ENCODE results near the gene SNX27.

The SNX27 gene

GRCh38 chr1:151718666-151719065 is 106.8 kb downstream of the SNX27 start:
- Histone ChIP-seq H3K36me3 (replicated peaks in 1 of 2; ENCODE audit: control insufficient read depth in 2 of 2, insufficient read depth in 2 of 2, low read length in 2 of 2) (no peaks in the 10 kb centered on the region), H3K27ac (replicated peaks; ENCODE audit: low read length) (no peak overlapping the region), H3K4me1 (ENCODE audit: control insufficient read depth in 2 of 2, insufficient read depth in 1 of 2, low read depth in 1 of 2, low read length in 2 of 2) (peaks cover 31 to 38% of the 10 kb centered on the region in 2 donors), H2BK15ac (ENCODE audit: low read length) (no peak overlapping the region), H2BK5ac (ENCODE audit: low read length) (no peak overlapping the region), H2AK5ac (ENCODE audit: low read depth, low read length) (no peak overlapping the region), H2BK12ac (ENCODE audit: low read length) (no peak overlapping the region), H3K23ac (ENCODE audit: low read depth, low read length, poor library complexity) (no peak overlapping the region), H4K8ac (ENCODE audit: low read depth, low read length) (no peak overlapping the region), H2AFZ (ENCODE audit: low read length) (no peak overlapping the region), H2BK120ac (ENCODE audit: low read depth, low read length) (no peak overlapping the region), H3K4ac (ENCODE audit: low read length) (no peak overlapping the region), H3K9ac (ENCODE audit: low read depth, low read length, poor library complexity) (no peak overlapping the region), H4K91ac (ENCODE audit: low read depth, low read length, poor library complexity) (no peak overlapping the region), H3K79me1 (ENCODE audit: low read depth, low read length) (no peaks in the 10 kb centered on the region), H3K27me3 (ENCODE audit: control insufficient read depth in 3 of 3, insufficient read depth in 3 of 3, low read depth in 1 of 3, low read length in 3 of 3) (peaks cover 0 to 68% (median 14%) of the 10 kb centered on the region in 3 experiments), H3K14ac (ENCODE audit: low read length) (no peak overlapping the region), H3K9me3 (replicated peaks in 1 of 2; ENCODE audit: control insufficient read depth in 2 of 2, insufficient read depth in 1 of 2, low read depth in 1 of 2, low read length in 2 of 2) (peaks cover 0 to 5% of the 10 kb centered on the region in 2 donors), H3K18ac (ENCODE audit: low read length) (no peak overlapping the region), H3K4me3 (ENCODE audit: low read length in 2 of 2) (no peak overlapping the region), H3K4me2 (ENCODE audit: insufficient read depth, low read length, poor library complexity, severe bottlenecking) (no peak overlapping the region)
- no peak for DNase-seq (ENCODE audit: low spot score)
- no CpG with 5 or more reads among the region's 4 CpGs for WGBS, 2 donors (ENCODE audit: extremely low coverage in 2 of 2, insufficient read length in 2 of 2, insufficient replicate concordance in 1 of 2)

- H3K4me2 ChIP-seq (ENCODE audit: insufficient read depth, low read length, poor library complexity, severe bottlenecking), result no peak overlapping the region
- no CpG with 5 or more reads among the region's 1 CpG for WGBS, 2 donors (ENCODE audit: extremely low coverage in 2 of 2, insufficient read length in 2 of 2, insufficient replicate concordance in 1 of 2)
Measured at GRCh38 chr1:151720125-151720524, 108.3 kb downstream of the SNX27 start.

GRCh38 chr1:151720554-151720953 is 108.7 kb downstream of the SNX27 start:
- no peak overlapping the region for H3K9ac ChIP-seq (ENCODE audit: low read depth, low read length, poor library complexity)
- H3K14ac ChIP-seq (ENCODE audit: low read length), result no peak overlapping the region
- H3K27ac ChIP-seq (replicated peaks; ENCODE audit: low read length), result no peak overlapping the region
- no peak overlapping the region for H2BK120ac ChIP-seq (ENCODE audit: low read depth, low read length)
- WGBS, 2 donors (ENCODE audit: extremely low coverage in 2 of 2, insufficient read length in 2 of 2, insufficient replicate concordance in 1 of 2), result no CpG with 5 or more reads among the region's 5 CpGs
- no peak for DNase-seq (ENCODE audit: low spot score)
- peaks cover 0 to 5% of the 10 kb centered on the region in 2 donors for H3K9me3 ChIP-seq (replicated peaks in 1 of 2; ENCODE audit: control insufficient read depth in 2 of 2, insufficient read depth in 1 of 2, low read depth in 1 of 2, low read length in 2 of 2)
- H2AK5ac ChIP-seq (ENCODE audit: low read depth, low read length), result no peak overlapping the region
- peak overlapping the region; percentile 22 for H3K4me2 ChIP-seq (ENCODE audit: insufficient read depth, low read length, poor library complexity, severe bottlenecking)
- no peak overlapping the region for H2BK12ac ChIP-seq (ENCODE audit: low read length)
- H3K4me3 ChIP-seq (ENCODE audit: low read length in 2 of 2), result no peak overlapping the region
- no peak overlapping the region for H2BK15ac ChIP-seq (ENCODE audit: low read length)
- no peak overlapping the region for H3K23ac ChIP-seq (ENCODE audit: low read depth, low read length, poor library complexity)
- H3K18ac ChIP-seq (ENCODE audit: low read length), result no peak overlapping the region
- no peak overlapping the region for H2AFZ ChIP-seq (ENCODE audit: low read length)
- no peak overlapping the region for H3K4ac ChIP-seq (ENCODE audit: low read length)
- no peaks in the 10 kb centered on the region for H3K79me1 ChIP-seq (ENCODE audit: low read depth, low read length)
- no peak overlapping the region for H4K8ac ChIP-seq (ENCODE audit: low read depth, low read length)
- no peaks in the 10 kb centered on the region for H3K36me3 ChIP-seq (replicated peaks in 1 of 2; ENCODE audit: control insufficient read depth in 2 of 2, insufficient read depth in 2 of 2, low read length in 2 of 2)
- H3K27me3 ChIP-seq (ENCODE audit: control insufficient read depth in 3 of 3, insufficient read depth in 3 of 3, low read depth in 1 of 3, low read length in 3 of 3), result peaks cover 0 to 75% (median 14%) of the 10 kb centered on the region in 3 experiments
- H3K4me1 ChIP-seq (ENCODE audit: control insufficient read depth in 2 of 2, insufficient read depth in 1 of 2, low read depth in 1 of 2, low read length in 2 of 2), result peaks cover 22 to 30% of the 10 kb centered on the region in 2 donors
- H2BK5ac ChIP-seq (ENCODE audit: low read length), result no peak overlapping the region
- no peak overlapping the region for H4K91ac ChIP-seq (ENCODE audit: low read depth, low read length, poor library complexity)

More at GRCh38 chr1:151720125-151720524, 108.3 kb downstream of the SNX27 start:
- Histone ChIP-seq H3K9ac (ENCODE audit: low read depth, low read length, poor library complexity) (no peak overlapping the region), H3K27me3 (ENCODE audit: control insufficient read depth in 3 of 3, insufficient read depth in 3 of 3, low read depth in 1 of 3, low read length in 3 of 3) (peaks cover 0 to 73% (median 14%) of the 10 kb centered on the region in 3 experiments), H2BK120ac (ENCODE audit: low read depth, low read length) (no peak overlapping the region), H3K4ac (ENCODE audit: low read length) (no peak overlapping the region), H3K79me1 (ENCODE audit: low read depth, low read length) (no peaks in the 10 kb centered on the region), H2BK15ac (ENCODE audit: low read length) (no peak overlapping the region), H2AFZ (ENCODE audit: low read length) (no peak overlapping the region), H4K91ac (ENCODE audit: low read depth, low read length, poor library complexity) (no peak overlapping the region), H2BK12ac (ENCODE audit: low read length) (no peak overlapping the region), H3K4me3 (ENCODE audit: low read length in 2 of 2) (no peak overlapping the region), H3K4me1 (ENCODE audit: control insufficient read depth in 2 of 2, insufficient read depth in 1 of 2, low read depth in 1 of 2, low read length in 2 of 2) (peaks cover 27 to 34% of the 10 kb centered on the region in 2 donors), H4K8ac (ENCODE audit: low read depth, low read length) (no peak overlapping the region), H2AK5ac (ENCODE audit: low read depth, low read length) (no peak overlapping the region), H3K9me3 (replicated peaks in 1 of 2; ENCODE audit: control insufficient read depth in 2 of 2, insufficient read depth in 1 of 2, low read depth in 1 of 2, low read length in 2 of 2) (peaks cover 0 to 5% of the 10 kb centered on the region in 2 donors), H3K14ac (ENCODE audit: low read length) (no peak overlapping the region), H3K27ac (replicated peaks; ENCODE audit: low read length) (no peak overlapping the region), H2BK5ac (ENCODE audit: low read length) (no peak overlapping the region), H3K18ac (ENCODE audit: low read length) (no peak overlapping the region), H3K23ac (ENCODE audit: low read depth, low read length, poor library complexity) (no peak overlapping the region), H3K36me3 (replicated peaks in 1 of 2; ENCODE audit: control insufficient read depth in 2 of 2, insufficient read depth in 2 of 2, low read length in 2 of 2) (no peaks in the 10 kb centered on the region)
- DNase-seq (ENCODE audit: low spot score), result no peak

- Histone ChIP-seq H3K23ac (ENCODE audit: low read depth, low read length, poor library complexity) (no peak within 1 kb of the TSS), H2BK120ac (ENCODE audit: low read depth, low read length) (no peak within 1 kb of the TSS), H2BK5ac (ENCODE audit: low read length) (no peak within 1 kb of the TSS), H2AFZ (ENCODE audit: low read length) (peak within 1 kb of the TSS; percentile 88), H3K4ac (ENCODE audit: low read length) (no peak within 1 kb of the TSS), H3K4me1 (ENCODE audit: control insufficient read depth in 2 of 2, insufficient read depth in 1 of 2, low read depth in 1 of 2, low read length in 2 of 2) (peaks cover 17 to 24% of the 10 kb centered on the region in 2 donors), H3K27me3 (ENCODE audit: control insufficient read depth in 3 of 3, insufficient read depth in 3 of 3, low read depth in 1 of 3, low read length in 3 of 3) (peaks cover 0 to 81% (median 14%) of the 10 kb centered on the region in 3 experiments), H3K36me3 (replicated peaks in 1 of 2; ENCODE audit: control insufficient read depth in 2 of 2, insufficient read depth in 2 of 2, low read length in 2 of 2) (no peaks in the 10 kb centered on the region), H4K91ac (ENCODE audit: low read depth, low read length, poor library complexity) (no peak within 1 kb of the TSS), H3K18ac (ENCODE audit: low read length) (no peak within 1 kb of the TSS), H2BK12ac (ENCODE audit: low read length) (no peak within 1 kb of the TSS), H2AK5ac (ENCODE audit: low read depth, low read length) (no peak within 1 kb of the TSS), H3K9ac (ENCODE audit: low read depth, low read length, poor library complexity) (no peak within 1 kb of the TSS), H2BK15ac (ENCODE audit: low read length) (peak within 1 kb of the TSS; percentile 6), H4K8ac (ENCODE audit: low read depth, low read length) (no peak within 1 kb of the TSS), H3K27ac (replicated peaks; ENCODE audit: low read length) (no peak within 1 kb of the TSS), H3K9me3 (replicated peaks in 1 of 2; ENCODE audit: control insufficient read depth in 2 of 2, insufficient read depth in 1 of 2, low read depth in 1 of 2, low read length in 2 of 2) (peaks cover 0 to 5% of the 10 kb centered on the region in 2 donors), H3K4me2 (ENCODE audit: insufficient read depth, low read length, poor library complexity, severe bottlenecking) (peak within 1 kb of the TSS; percentile 76), H3K14ac (ENCODE audit: low read length) (no peak within 1 kb of the TSS), H3K79me1 (ENCODE audit: low read depth, low read length) (no peaks in the 10 kb centered on the region), H3K4me3 (ENCODE audit: low read length in 2 of 2) (peak within 1 kb of the TSS; percentile 36 to 79)
- no CpG with 5 or more reads among the region's 44 CpGs for WGBS, 2 donors (ENCODE audit: extremely low coverage in 2 of 2, insufficient read length in 2 of 2, insufficient replicate concordance in 1 of 2)
- peak; percentile 69 for DNase-seq (ENCODE audit: low spot score)
Measured at GRCh38 chr1:151720974-151721787, 109.3 kb downstream of the SNX27 start, which contains the start of gene RIIAD1. Gene RIIAD1 (plus strand): TSS chr1:151721522. CDS start chr1:151721537, 15 bp downstream.

Measured in neuronal stem cell (in vitro differentiated cells).